Sigmoid colon (tissue), 4 donors: ENCODE results near the gene FOXD4L1.
"Not testable (repeated sequence)": the region's sequence is repeated elsewhere in the genome, so short reads cannot be mapped to it uniquely, and the experiment has no call there.

Source experiments
- EP300 ChIP-seq, 4 donors: sonication (generic); formaldehyde crosslinking; IDR thresholded peaks; one replicate each; pipeline ENCODE4 v1.6.1; 2017; ENCODE audit warnings: antibody characterized with exemption in 4 of 4
- POLR2AphosphoS5 ChIP-seq, 4 donors: sonication (generic); formaldehyde crosslinking; IDR thresholded peaks; one replicate each; pipeline ENCODE4 v1.6.1; 2017; ENCODE audit warnings: antibody characterized with exemption in 4 of 4
- TF ChIP-seq, protein P1 (sequence below), 4 experiments: fragments of 450-650 bp in 3 of 4; fragments of 200-600 bp in 1 of 4; IDR thresholded peaks; one replicate each; pipeline ENCODE4 v1.5.1; 2016 to 2019; ENCODE audit warnings: antibody characterized with exemption in 4 of 4, mild to moderate bottlenecking in 3 of 4, moderate library complexity in 2 of 4

DNA sequence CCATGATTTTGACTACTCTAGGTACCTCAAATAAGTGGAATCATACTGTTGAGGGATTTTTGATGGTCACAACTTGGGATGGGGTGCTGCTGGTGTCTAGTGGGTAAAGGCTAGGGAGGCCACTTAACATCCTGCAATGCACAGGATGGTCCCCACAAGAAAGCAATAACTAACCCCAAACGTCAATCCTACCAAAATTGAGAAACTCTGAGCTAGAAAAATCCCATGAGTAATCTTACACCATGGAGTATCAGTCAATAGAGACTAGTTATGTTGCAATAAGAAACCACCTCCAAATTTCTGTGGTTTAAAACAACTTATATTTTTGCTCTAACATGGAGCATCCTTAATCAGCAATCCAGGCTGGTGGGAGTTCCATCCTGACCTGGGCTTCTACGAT is 18.6 kb downstream of the FOXD4L1 start:
- TF ChIP-seq, protein P1, sequence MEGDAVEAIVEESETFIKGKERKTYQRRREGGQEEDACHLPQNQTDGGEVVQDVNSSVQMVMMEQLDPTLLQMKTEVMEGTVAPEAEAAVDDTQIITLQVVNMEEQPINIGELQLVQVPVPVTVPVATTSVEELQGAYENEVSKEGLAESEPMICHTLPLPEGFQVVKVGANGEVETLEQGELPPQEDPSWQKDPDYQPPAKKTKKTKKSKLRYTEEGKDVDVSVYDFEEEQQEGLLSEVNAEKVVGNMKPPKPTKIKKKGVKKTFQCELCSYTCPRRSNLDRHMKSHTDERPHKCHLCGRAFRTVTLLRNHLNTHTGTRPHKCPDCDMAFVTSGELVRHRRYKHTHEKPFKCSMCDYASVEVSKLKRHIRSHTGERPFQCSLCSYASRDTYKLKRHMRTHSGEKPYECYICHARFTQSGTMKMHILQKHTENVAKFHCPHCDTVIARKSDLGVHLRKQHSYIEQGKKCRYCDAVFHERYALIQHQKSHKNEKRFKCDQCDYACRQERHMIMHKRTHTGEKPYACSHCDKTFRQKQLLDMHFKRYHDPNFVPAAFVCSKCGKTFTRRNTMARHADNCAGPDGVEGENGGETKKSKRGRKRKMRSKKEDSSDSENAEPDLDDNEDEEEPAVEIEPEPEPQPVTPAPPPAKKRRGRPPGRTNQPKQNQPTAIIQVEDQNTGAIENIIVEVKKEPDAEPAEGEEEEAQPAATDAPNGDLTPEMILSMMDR (IDR thresholded peaks at IDR 0.05): not testable (repeated sequence)
- not testable (repeated sequence) for TF ChIP-seq POLR2AphosphoS5, EP300 (IDR thresholded peaks at IDR 0.05)
